PFSK-1 (cell line): ENCODE measurements around the gene JUND.
A peak's percentile ranks its signal among the peaks of the same experiment; 100 is the strongest.

Source experiments
- POLR2AphosphoS5 ChIP-seq: IDR thresholded peaks from 2 replicates; pipeline ENCODE4 v1.6.1; 2012; ENCODE audit warnings: low read depth, mild to moderate bottlenecking, control low read depth, low read length, moderate library complexity
- REST ChIP-seq, 2 experiments: IDR thresholded peaks; 2 replicates each; pipeline versions ENCODE4 v1.6.1 to v1.8.0; 2011 to 2012; ENCODE audit warnings: low read depth in 2 of 2, low read length in 2 of 2, control low read depth in 1 of 2, inconsistent platforms in 1 of 2, mild to moderate bottlenecking in 1 of 2, moderate library complexity in 1 of 2; ENCODE audit not compliant: insufficient read depth in 1 of 2
- TAF1 ChIP-seq: IDR thresholded peaks from 2 replicates; pipeline ENCODE4 v1.6.1; 2012; ENCODE audit warnings: low read length, control low read depth, borderline replicate concordance; ENCODE audit not compliant: insufficient read depth

- TF ChIP-seq POLR2AphosphoS5 (peak; percentile 79), REST (IDR thresholded peaks at IDR 0.05; ENCODE audit: insufficient read depth in 1 of 2, low read depth in 2 of 2, low read length in 2 of 2) (no peak), TAF1 (peak; percentile 77; the same call in 1 of the 2 replicates)
These were observed 23.3 kb upstream of the JUND start for GRCh38 chr19:18304458-18305310.
